HFF-Myc (cell line): ENCODE measurements around the gene PAX5.

Source experiments
- DNase-seq: peaks from one replicate; pipeline ENCODE4 v3.0.0-alpha.2; 2011; ENCODE audit warnings: low read depth; ENCODE audit errors: extremely low read depth
- H3K4me3 ChIP-seq: replicated peaks from 2 replicates; pipeline ENCODE4 v1.5.1; 2011; ENCODE audit warnings: low read depth, mild to moderate bottlenecking, control low read depth, low read length
- TF ChIP-seq, protein P1 (sequence below): IDR thresholded peaks from 2 replicates; pipeline ENCODE4 v1.5.1; 2012; ENCODE audit warnings: mild to moderate bottlenecking, low read depth, low read length, control low read depth; ENCODE audit errors: missing control alignments

Gene PAX5

DNA sequence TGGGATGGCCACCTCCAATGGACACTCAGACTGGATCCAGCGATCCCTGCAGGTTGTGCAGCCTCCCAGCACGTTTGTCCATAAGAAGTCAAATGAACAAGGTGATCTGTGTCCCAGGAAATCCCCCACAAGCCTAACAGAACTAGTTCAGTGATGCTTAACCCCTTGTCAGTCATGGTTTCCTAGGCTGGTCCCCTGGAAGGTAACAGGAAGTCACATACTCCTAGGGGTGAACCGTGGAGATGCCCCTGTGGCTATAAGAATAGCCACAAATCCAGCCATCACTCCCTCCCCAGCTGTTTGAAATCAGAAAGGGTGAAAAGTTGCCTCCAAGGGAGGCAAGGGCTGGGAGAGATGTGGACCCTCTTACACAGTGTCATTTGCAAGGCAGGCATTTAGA lies 22.5 kb downstream of the PAX5 start:
- TF ChIP-seq, protein P1, sequence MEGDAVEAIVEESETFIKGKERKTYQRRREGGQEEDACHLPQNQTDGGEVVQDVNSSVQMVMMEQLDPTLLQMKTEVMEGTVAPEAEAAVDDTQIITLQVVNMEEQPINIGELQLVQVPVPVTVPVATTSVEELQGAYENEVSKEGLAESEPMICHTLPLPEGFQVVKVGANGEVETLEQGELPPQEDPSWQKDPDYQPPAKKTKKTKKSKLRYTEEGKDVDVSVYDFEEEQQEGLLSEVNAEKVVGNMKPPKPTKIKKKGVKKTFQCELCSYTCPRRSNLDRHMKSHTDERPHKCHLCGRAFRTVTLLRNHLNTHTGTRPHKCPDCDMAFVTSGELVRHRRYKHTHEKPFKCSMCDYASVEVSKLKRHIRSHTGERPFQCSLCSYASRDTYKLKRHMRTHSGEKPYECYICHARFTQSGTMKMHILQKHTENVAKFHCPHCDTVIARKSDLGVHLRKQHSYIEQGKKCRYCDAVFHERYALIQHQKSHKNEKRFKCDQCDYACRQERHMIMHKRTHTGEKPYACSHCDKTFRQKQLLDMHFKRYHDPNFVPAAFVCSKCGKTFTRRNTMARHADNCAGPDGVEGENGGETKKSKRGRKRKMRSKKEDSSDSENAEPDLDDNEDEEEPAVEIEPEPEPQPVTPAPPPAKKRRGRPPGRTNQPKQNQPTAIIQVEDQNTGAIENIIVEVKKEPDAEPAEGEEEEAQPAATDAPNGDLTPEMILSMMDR = no peak
- H3K4me3 ChIP-seq = no peak overlapping the region
- DNase-seq = no peak

DNA sequence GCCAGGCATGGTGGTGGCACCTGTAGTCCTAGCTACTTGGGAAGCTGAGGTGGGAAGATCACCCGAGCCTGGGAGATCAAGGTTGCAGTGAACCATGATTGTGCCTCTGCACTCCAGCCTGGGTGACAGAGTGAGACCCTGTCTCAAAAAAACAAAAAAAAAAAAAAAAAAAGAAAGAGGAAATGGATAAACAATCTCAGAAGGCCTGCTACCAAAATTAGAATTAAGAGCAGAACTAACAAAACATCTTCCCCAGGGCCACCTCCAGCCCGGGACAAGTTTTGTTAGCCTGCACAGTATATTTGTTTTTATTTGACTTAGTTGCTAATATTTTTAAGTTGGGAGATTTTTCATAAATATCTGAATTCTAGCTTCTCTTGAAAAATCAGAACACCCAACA lies 23.1 kb downstream of the PAX5 start:
- H3K4me3 ChIP-seq = no peak overlapping the region
- no peak for DNase-seq
- TF ChIP-seq, protein P1 = no peak

DNA sequence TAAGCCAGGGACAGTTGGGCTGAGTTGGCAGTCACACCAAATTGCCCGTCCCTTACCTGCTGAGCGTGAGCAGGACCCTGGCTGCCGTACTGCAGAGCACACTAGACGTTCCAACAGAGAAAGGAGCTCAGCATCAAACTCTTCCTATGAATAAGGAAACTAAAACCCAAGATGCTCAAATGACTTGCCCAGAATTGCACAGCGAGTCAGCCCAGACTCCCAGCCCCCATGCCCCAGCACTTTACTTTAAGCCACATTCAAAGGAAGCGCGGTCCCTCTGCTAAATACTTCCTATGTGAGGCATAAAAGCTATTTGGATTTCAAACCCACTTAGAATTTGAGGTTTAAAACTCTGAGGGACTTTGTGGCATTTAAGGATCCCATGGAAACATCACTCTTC lies 23.9 kb downstream of the PAX5 start:
- no peak overlapping the region for H3K4me3 ChIP-seq
- no peak for DNase-seq
- TF ChIP-seq, protein P1 = no peak

DNA sequence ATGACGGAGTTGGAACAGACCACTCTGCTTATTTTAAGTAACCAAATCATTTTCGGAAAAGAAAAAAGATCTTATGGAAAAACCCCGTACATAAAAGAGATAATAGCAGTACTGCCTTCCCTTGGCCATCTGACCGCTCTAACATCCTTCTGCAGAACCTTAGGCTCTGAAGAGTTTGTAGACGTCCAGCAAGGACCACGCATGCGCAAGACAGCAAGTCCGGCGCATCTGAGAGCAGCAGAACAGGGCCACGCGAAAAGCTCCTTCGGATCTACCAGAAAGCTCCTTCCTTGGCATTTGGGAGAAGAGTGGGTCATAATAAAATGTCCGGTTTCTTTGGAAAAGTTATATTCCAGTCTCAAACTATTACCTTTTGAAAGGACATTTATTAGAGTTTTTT lies 26.8 kb downstream of the PAX5 start:
- TF ChIP-seq, protein P1 = no peak
- DNase-seq = no peak
- no peak overlapping the region for H3K4me3 ChIP-seq

DNA sequence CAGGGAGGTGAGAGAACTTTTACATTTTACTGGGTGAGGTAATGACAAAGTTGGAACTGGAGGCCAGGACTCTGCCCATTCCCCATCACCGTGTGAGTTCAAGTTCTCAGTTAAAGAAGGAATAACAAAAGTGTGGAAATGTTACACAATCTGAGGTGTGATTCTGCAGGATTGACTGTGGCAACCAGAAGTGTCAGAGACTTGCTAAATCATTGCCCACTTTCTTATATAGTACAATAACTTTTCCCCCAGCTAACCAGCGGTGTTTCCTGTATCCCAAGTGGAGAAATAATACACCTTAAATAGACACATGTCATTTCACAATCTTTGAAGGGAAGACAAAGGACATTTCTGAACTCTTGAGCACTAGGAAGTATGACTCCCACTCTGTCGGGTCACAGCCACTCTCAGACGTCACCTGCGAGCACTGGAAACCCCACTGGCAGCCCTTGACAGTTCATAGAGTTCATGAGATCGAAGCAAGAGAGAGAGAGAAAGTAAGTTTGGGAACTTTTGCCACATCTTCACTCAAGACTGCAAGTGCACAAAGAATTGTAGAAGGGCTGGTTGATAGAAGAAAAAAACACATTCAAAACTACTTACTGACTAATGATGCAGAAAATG lies 28.4 kb downstream of the PAX5 start:
- H3K4me3 ChIP-seq = no peak overlapping the region

DNA sequence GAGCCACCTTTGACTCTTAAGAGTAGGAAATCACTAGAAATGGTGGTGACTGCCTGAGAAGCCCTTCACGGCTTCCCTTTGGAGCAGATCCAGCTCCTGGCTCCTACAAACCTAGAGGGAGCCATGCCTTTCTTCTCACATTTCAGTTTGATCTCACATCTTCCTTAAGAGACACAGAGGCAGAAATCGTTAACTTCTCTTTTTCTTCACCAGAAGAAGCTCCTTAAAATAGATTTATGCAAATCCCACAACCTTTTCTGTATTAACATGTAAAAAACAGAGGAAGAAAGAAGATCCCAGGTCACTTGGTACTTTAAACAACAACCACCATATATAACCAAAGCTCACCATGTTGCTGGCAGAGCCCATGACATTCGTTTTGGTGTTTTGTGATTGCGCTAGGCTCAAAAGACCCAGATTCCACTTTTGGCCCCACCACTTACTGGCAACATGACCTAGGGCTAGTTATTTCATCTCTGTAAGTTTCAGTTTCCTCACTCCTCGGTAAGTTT lies 29.6 kb downstream of the PAX5 start:
- TF ChIP-seq, protein P1 = no peak
- no peak overlapping the region for H3K4me3 ChIP-seq
- DNase-seq = no peak

More for the DNA sequence above, 28.4 kb downstream of the PAX5 start:
- DNase-seq = no peak
- TF ChIP-seq, protein P1 = no peak
